ENCODE data around the gene DMAP1. TPM values are rescaled to one million over a fixed set of nuclear protein-coding genes. Genes with fewer than 3 reads are reported as not detected.

Gene DMAP1
- total and polyA plus RNA-seq, 11 donors = 23.5 to 35.5 (median 28.7) TPM

GRCh38 chr1:44259090-44259489, 45.8 kb downstream of the DMAP1 start:
- Histone ChIP-seq H3K36me3 (peaks cover 0 to 4% (median 0%) of the 10 kb centered on the region in 9 donors), H3K27ac (no peak overlapping the region), H3K9me3 (no peaks in the 10 kb centered on the region), H3K4me1 (peaks cover 0 to 27% (median 0%) of the 10 kb centered on the region in 12 donors), H3K27me3 (no peaks in the 10 kb centered on the region), H3K4me3 (no peak overlapping the region)
- no peak for ATAC-seq
- no peak for DNase-seq
- 96 to 100% (median 98%) methylated on average over 2 of the region's 2 CpGs for WGBS, 4 donors
- TF ChIP-seq CTCF (IDR thresholded peaks at IDR 0.05) = no peak
- no peak for TF ChIP-seq POLR2A (IDR thresholded peaks at IDR 0.05)
- intact Hi-C loops (cut with DNase I) = no loop called here

GRCh38 chr1:44260792-44261170, 47.5 kb downstream of the DMAP1 start:
- no peak overlapping the region for H3K4me3 ChIP-seq
- no peak for ATAC-seq
- DNase-seq = no peak
- peaks cover 0 to 42% (median 0%) of the 10 kb centered on the region in 12 donors for H3K4me1 ChIP-seq
- peaks cover 0 to 4% (median 0%) of the 10 kb centered on the region in 9 donors for H3K36me3 ChIP-seq
- no peaks in the 10 kb centered on the region for H3K9me3 ChIP-seq
- H3K27me3 ChIP-seq = no peaks in the 10 kb centered on the region
- intact Hi-C loops (cut with DNase I) = no loop called here
- H3K27ac ChIP-seq = no peak overlapping the region
- no peak for TF ChIP-seq CTCF (IDR thresholded peaks at IDR 0.05)
- TF ChIP-seq POLR2A (IDR thresholded peaks at IDR 0.05) = no peak
- WGBS, 4 donors = 88 to 94% (median 90%) methylated on average over 4 of the region's 4 CpGs

- TF ChIP-seq POLR2A (IDR thresholded peaks at IDR 0.05) = no peak
- TF ChIP-seq CTCF (IDR thresholded peaks at IDR 0.05) = no peak
- Histone ChIP-seq H3K27ac (no peak overlapping the region), H3K4me3 (no peak overlapping the region), H3K36me3 (peaks cover 0 to 4% (median 0%) of the 10 kb centered on the region in 9 donors), H3K4me1 (peaks cover 0 to 47% (median 0%) of the 10 kb centered on the region in 12 donors), H3K27me3 (no peaks in the 10 kb centered on the region), H3K9me3 (no peaks in the 10 kb centered on the region)
- DNase-seq (no peak), ATAC-seq (no peak)
- 94 to 96% (median 96%) methylated on average over 27 of the region's 27 CpGs for WGBS, 4 donors
- intact Hi-C loops (cut with DNase I) = no loop called here
These were observed 48.0 kb downstream of the DMAP1 start for GRCh38 chr1:44261171-44261817.

GRCh38 chr1:44261962-44262361, 48.7 kb downstream of the DMAP1 start:
- Histone ChIP-seq H3K27ac (no peak overlapping the region), H3K4me1 (peaks cover 0 to 50% (median 0%) of the 10 kb centered on the region in 12 donors), H3K27me3 (no peaks in the 10 kb centered on the region), H3K4me3 (no peak overlapping the region), H3K9me3 (no peaks in the 10 kb centered on the region), H3K36me3 (peaks cover 0 to 4% (median 0%) of the 10 kb centered on the region in 9 donors)
- WGBS, 4 donors = 77 to 79% (median 78%) methylated on average over 4 to 5 of the region's 5 CpGs
- no peak for TF ChIP-seq POLR2A (IDR thresholded peaks at IDR 0.05)
- no peak for TF ChIP-seq CTCF (IDR thresholded peaks at IDR 0.05)
- intact Hi-C loops (cut with DNase I) = no loop called here
- no peak for ATAC-seq
- no peak for DNase-seq
